HepG2 (cell line): ENCODE results near the gene MYO5B. TPM values are rescaled to one million over a fixed set of nuclear protein-coding genes. Genes with fewer than 3 reads are reported as not detected.

ENCODE experiments used
- ATAC-seq: fragments of 200-7000 bp; cut with Tn5 transposase; 3 replicates; pipeline ENCODE4 v1.9.1; 2020; ENCODE audit warnings: mild to moderate bottlenecking, moderate library complexity
- BruUV-seq: library from RNA; stranded (reverse); fragments of 400-500 nt; replicated peaks from 2 replicates; lab custom pipeline; 2021; lab: Mats Ljungman, UMichigan
- CTCF ChIA-PET: fragments of 300-600 bp; formaldehyde crosslinking; extraction: SDS; loops from one replicate; lab custom pipeline; 2021; ENCODE audit warnings: low total read pairs, inconsistent platforms, low intra/inter-chr PET ratio; lab: Yijun Ruan, JAX
- POLR2A ChIA-PET: fragments of 350-600 bp; sonication (Branson Sonifier 250); formaldehyde crosslinking; loops from one replicate; lab custom pipeline; 2020; ENCODE audit warnings: antibody characterized with exemption, inconsistent platforms; lab: Yijun Ruan, JAX
- DNase-seq: peaks from one replicate; pipeline ENCODE4 v3.0.0-alpha.2; 2015; ENCODE audit warnings: low spot score
- FAIRE-seq: peaks from 3 replicates; lab custom pipeline; 2011; peaks lifted over from hg19 to GRCh38; lab: Jason Lieb, UNC
- H2AFZ ChIP-seq: one replicate; pipeline ENCODE4 v1.6.1; 2011; ENCODE audit warnings: low read length, inconsistent platforms
- H3K27ac ChIP-seq: fragments of 300-600 bp; 3 replicates; pipeline ENCODE4 v1.8.0; 2011; ENCODE audit warnings: mixed run types, mild to moderate bottlenecking, mixed read lengths, low read length, inconsistent platforms; ENCODE audit not compliant: insufficient read depth; ENCODE audit errors: extremely low read length
- H3K27me3 ChIP-seq, 2 experiments: fragments of 200-600 bp in 1 of 2; 2 replicates in 1 of 2; 3 replicates in 1 of 2; pipeline versions ENCODE4 v1.6.0 to v1.8.0; 2011; ENCODE audit warnings: low read length in 2 of 2, mild to moderate bottlenecking in 2 of 2, moderate library complexity in 2 of 2, inconsistent platforms in 1 of 2; ENCODE audit not compliant: insufficient read depth in 2 of 2, control insufficient read depth in 1 of 2
- H3K36me3 ChIP-seq, 2 experiments: fragments of 200-600 bp in 1 of 2; replicated peaks in 1 of 2; 2 replicates in 1 of 2; 3 replicates in 1 of 2; pipeline versions ENCODE4 v1.5.1 to v1.8.0; 2011; ENCODE audit warnings: low read length in 2 of 2, inconsistent platforms in 1 of 2; ENCODE audit not compliant: insufficient read depth in 2 of 2, control insufficient read depth in 1 of 2
- H3K4me1 ChIP-seq: 2 replicates; pipeline ENCODE4 v1.5.1; 2012; ENCODE audit warnings: low read length, inconsistent platforms; ENCODE audit not compliant: insufficient read depth
- H3K4me2 ChIP-seq: 2 replicates; pipeline ENCODE4 v1.6.0; 2011; ENCODE audit warnings: low read depth, low read length, inconsistent platforms
- H3K4me3 ChIP-seq, 3 experiments: fragments of 200-600 bp in 1 of 3; sonication (generic), shearing (Covaris generic) in 1 of 3; replicated peaks in 1 of 3; 2 replicates each; pipeline ENCODE4 v1.5.1; 2011 to 2016; ENCODE audit warnings: low read length in 3 of 3, inconsistent platforms in 2 of 3, low read depth in 2 of 3, mild to moderate bottlenecking in 2 of 3, control low read depth in 1 of 3, mixed read lengths in 1 of 3; ENCODE audit not compliant: insufficient read depth in 1 of 3
- H3K79me2 ChIP-seq: one replicate; pipeline ENCODE4 v1.6.1; 2011; ENCODE audit warnings: low read length, inconsistent platforms; ENCODE audit not compliant: insufficient read depth
- H3K9ac ChIP-seq: 2 replicates; pipeline ENCODE4 v1.6.0; 2011; ENCODE audit warnings: mild to moderate bottlenecking, low read depth, low read length, inconsistent platforms; ENCODE audit not compliant: insufficient read depth
- H3K9me3 ChIP-seq: 2 replicates; pipeline ENCODE4 v1.5.1; 2012; ENCODE audit warnings: mild to moderate bottlenecking, low read length
- H4K20me1 ChIP-seq: 2 replicates; pipeline ENCODE4 v1.6.0; 2011; ENCODE audit warnings: inconsistent platforms, mild to moderate bottlenecking, low read length, moderate library complexity; ENCODE audit not compliant: insufficient read depth
- GATAD1 ChIP-seq: IDR thresholded peaks from 2 replicates; pipeline ENCODE4 v1.6.1; 2016; ENCODE audit warnings: missing genetic modification reagents, missing compliant biosample characterization
- GFI1 ChIP-seq: sonication (generic); formaldehyde crosslinking; IDR thresholded peaks from 2 replicates; pipeline ENCODE4 v1.5.0; 2020; ENCODE audit warnings: missing genetic modification reagents, mild to moderate bottlenecking, borderline replicate concordance
- PITX1 ChIP-seq: sonication (generic); formaldehyde crosslinking; IDR thresholded peaks from 2 replicates; pipeline ENCODE4 v1.5.1; 2020; ENCODE audit warnings: mild to moderate bottlenecking, missing genetic modification reagents
- POLR2AphosphoS2 ChIP-seq: IDR thresholded peaks from 2 replicates; pipeline ENCODE4 v1.6.1; 2011; ENCODE audit warnings: low read depth, low read length, improper control_type of control experiment
- ZFYVE20 ChIP-seq: sonication (generic); formaldehyde crosslinking; IDR thresholded peaks from 2 replicates; pipeline ENCODE4 v1.8.0; 2023; ENCODE audit warnings: low read depth, mild to moderate bottlenecking, moderate library complexity, missing genetic modification reagents, borderline replicate concordance
- ZNF24 ChIP-seq: fragments of 450-650 bp; IDR thresholded peaks from 2 replicates; pipeline ENCODE4 v1.6.1; 2017; ENCODE audit warnings: antibody characterized with exemption, mild to moderate bottlenecking
- ZNF407 ChIP-seq: sonication (generic); formaldehyde crosslinking; IDR thresholded peaks from one replicate; pipeline ENCODE4 v1.5.1; 2020; ENCODE audit warnings: mild to moderate bottlenecking, missing genetic modification reagents; ENCODE audit errors: not compliant biosample characterization
- ZNF496 ChIP-seq: sonication (generic); formaldehyde crosslinking; IDR thresholded peaks from 2 replicates; pipeline ENCODE4 v1.8.1; 2023; ENCODE audit warnings: mild to moderate bottlenecking, moderate library complexity, missing genetic modification reagents; ENCODE audit not compliant: insufficient replicate concordance
- ZNF839 ChIP-seq: sonication (generic); formaldehyde crosslinking; IDR thresholded peaks from 2 replicates; pipeline ENCODE4 v1.4.0; 2020; ENCODE audit warnings: missing genetic modification reagents, mild to moderate bottlenecking, borderline replicate concordance
- WGBS: methylation state at CpG from one replicate; pipeline ENCODE4 v1.1.6; 2017; ENCODE audit warnings: low lambda C conversion rate; 5-methylcytosine and 5-hydroxymethylcytosine counted together
- in situ Hi-C: cut with HindIII; loops from 2 replicates; pipeline ENCODE4 v1.10.0; 2017; ENCODE audit warnings: low pct_unique_long_range_greater_than_20kb; ENCODE audit not compliant: extremely low pct_ligation_motif_present
- intact Hi-C: fragments of 100-400 bp; cut with micrococcal nuclease; formaldehyde crosslinking; loops from one replicate; pipeline ENCODE4 v1.10.0; 2022; ENCODE audit not compliant: unreplicated experiment
- polyA plus RNA-seq, 8 experiments: library from polyadenylated mRNA; depleted of rRNA in 3 of 8; stranded (reverse) in 7 of 8; unstranded in 1 of 8; fragments of >200 nt; fragmentation: Illumina TruSeq in 4 of 8; extraction: Trizol in 4 of 8; gene quantifications; 2 replicates each; pipeline versions ENCODE4 v1.2.1 to v1.2.3, GENCODE V29; 2011 to 2016; ENCODE audit warnings: low read depth in 4 of 8, missing spikeins in 1 of 8, mixed read lengths in 1 of 8; ENCODE audit not compliant: insufficient read depth in 1 of 8
- total RNA-seq, 5 experiments: library from RNA; depleted of rRNA; stranded (reverse); fragments of >200 nt; fragmentation: Illumina TruSeq; extraction: Trizol; gene quantifications; 2 replicates each; pipeline ENCODE4 v1.2.3, GENCODE V29; 2016; ENCODE audit warnings: low read depth in 1 of 5
- TF ChIP-seq, protein P1 (sequence below): sonication (generic); formaldehyde crosslinking; IDR thresholded peaks from 2 replicates; pipeline ENCODE4 v1.8.1; 2023; ENCODE audit warnings: mild to moderate bottlenecking, missing genetic modification reagents

The MYO5B gene
- total and polyA plus RNA-seq, 2 of the 13 experiments (the other 11 are each of a cell fraction or from before 2014, with no cell fraction given), result 13.1 to 24.0 TPM

GRCh38 chr18:49876536-49876935 is 318.4 kb downstream of the MYO5B start (continued):
- TF ChIP-seq ZNF407 (CRISPR knock-in tag), result no peak
- TF ChIP-seq PITX1 (CRISPR knock-in tag), result no peak
- no peak for TF ChIP-seq ZNF839 (CRISPR knock-in tag)

DNA sequence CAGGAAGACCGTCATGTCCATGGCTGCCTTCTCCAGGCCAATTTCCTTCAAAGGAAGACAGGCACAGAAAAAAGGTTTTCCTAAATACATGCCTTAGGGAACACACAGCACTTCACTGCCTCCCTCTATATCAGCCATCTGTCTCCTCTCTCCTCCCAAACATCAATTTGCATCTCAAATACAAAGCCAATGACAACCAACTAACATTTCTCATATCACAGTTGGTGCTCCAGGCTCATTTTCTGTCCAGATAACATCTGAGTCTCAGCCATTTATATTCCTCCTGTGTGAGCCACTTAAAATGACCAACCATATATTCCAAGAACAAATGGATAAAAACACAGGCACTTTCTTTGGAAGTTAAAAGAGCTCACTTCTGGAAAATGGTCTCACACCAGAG is 319.2 kb downstream of the MYO5B start:
- H2AFZ ChIP-seq, result no peak overlapping the region
- no peak overlapping the region for H3K9ac ChIP-seq
- no peak overlapping the region for H3K4me3 ChIP-seq
- no peaks in the 10 kb centered on the region for H4K20me1 ChIP-seq
- H3K36me3 ChIP-seq, result peaks cover 8 to 36% of the 10 kb centered on the region in 2 experiments; a peak in 4 of 5 replicates
- TF ChIP-seq, protein P1, sequence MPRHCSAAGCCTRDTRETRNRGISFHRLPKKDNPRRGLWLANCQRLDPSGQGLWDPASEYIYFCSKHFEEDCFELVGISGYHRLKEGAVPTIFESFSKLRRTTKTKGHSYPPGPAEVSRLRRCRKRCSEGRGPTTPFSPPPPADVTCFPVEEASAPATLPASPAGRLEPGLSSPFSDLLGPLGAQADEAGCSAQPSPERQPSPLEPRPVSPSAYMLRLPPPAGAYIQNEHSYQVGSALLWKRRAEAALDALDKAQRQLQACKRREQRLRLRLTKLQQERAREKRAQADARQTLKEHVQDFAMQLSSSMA (CRISPR knock-in tag), result no peak
- no peak for TF ChIP-seq ZNF24
- TF ChIP-seq ZFYVE20, result no peak
- no peak for TF ChIP-seq GFI1
- no peak for TF ChIP-seq GATAD1 (CRISPR knock-in tag)
- TF ChIP-seq POLR2AphosphoS2, result no peak
- TF ChIP-seq ZNF496 (CRISPR knock-in tag), result no peak
- TF ChIP-seq, all 625 proteins: peak for 0
- BruUV-seq, result no TSS peak
- ATAC-seq, result no peak
- Histone ChIP-seq H3K27ac (no peak overlapping the region), H3K27me3 (no peaks in the 10 kb centered on the region), H3K79me2 (no peaks in the 10 kb centered on the region), H3K4me2 (no peak overlapping the region), H3K4me1 (no peaks in the 10 kb centered on the region), H3K9me3 (no peaks in the 10 kb centered on the region)
- POLR2A ChIA-PET, result no interaction called here
- 100% methylated on average over 1 of the region's 1 CpG for WGBS
- CTCF ChIA-PET, result no interaction called here
- no peak for DNase-seq
- in situ Hi-C loops (no loop called here), intact Hi-C loops (no loop called here)
- FAIRE-seq, result no peak
